Measurements from ENCODE around the gene RNH1.

Gene RNH1

DNA sequence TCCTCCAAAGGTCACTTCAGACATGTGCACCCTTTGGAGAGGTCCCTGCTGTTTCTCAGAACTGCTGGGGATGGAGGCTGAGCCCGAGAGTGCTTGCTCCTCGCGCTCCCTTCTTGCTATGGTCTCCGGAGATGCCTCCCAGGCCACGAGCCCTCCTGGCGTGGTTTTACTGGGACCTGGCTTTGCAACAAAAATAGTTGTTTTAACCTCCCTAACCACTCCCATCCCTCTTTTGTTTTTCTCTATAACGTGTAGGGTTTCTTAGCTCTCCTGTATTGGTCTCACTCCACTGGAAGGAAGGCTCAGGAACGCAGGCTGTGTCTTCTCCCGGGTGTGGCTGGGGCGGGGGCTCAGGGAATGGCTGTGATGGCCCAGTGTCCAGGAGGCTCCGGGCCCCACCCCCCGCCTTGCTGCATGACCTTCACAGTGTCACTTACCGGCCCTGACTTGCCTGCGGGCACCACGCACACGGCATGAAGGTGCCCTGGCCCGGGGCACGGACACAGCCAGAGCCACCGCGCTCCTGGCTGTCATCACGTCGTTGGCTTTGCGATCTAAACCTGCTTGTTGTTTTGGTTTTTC lies 51.4 kb downstream of the RNH1 start:
- DNase-seq, result no peak

GRCh38 chr11:454801-455565 lies 52.1 kb downstream of the RNH1 start:
- no peak for DNase-seq

- no peak for DNase-seq
Observed at GRCh38 chr11:454043-454442, 53.0 kb downstream of the RNH1 start.

DNA sequence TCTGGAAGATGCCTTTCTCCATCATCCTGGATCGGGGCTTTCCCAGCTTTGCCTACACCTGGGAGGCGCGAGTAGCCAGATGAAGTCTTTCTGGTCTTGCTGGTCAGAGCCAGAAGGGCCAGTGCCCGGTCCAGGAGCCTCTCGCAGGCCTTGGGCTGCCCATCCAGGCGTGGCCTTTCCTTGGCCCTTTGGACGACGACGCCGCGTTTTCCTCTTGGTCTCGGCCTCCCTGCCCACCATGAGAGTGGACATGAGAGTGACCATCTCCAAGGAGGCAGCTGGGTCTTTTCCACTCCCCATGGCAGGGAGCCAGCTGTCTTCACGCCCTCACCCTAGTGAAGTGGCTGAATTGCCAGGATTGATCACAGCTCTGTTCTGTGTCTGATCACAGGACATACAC lies 53.5 kb downstream of the RNH1 start:
- DNase-seq, result no peak

DNA sequence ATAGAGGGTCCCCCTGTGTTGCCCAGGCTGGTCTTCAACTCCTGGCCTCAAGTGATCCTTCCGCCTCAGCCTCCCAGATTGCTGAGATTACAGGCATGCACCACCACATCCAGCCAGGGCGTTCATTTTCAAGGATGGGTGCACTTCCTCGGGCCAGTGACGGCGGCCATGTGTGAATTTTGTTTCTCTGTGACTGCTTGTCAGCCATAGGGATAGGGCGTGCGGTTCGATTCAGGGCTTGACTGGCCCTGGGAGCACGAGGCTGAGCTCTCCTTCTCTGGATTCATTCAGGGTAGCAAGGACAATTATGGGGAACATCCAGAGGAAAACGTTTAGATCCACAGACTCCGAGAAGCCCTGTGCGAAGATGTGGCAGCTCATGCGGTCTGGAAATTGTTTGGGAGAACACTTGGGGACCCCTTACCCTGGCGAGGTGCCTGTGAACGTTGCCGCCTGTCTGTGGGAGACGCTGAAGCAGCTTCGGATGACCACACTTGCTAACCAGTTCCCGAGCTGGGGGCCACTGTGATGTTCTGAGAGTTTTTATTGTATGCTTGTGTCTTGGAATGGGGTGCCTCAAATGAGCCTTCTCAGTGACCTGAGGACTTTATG lies 54.0 kb downstream of the RNH1 start:
- DNase-seq, result no peak

DNA sequence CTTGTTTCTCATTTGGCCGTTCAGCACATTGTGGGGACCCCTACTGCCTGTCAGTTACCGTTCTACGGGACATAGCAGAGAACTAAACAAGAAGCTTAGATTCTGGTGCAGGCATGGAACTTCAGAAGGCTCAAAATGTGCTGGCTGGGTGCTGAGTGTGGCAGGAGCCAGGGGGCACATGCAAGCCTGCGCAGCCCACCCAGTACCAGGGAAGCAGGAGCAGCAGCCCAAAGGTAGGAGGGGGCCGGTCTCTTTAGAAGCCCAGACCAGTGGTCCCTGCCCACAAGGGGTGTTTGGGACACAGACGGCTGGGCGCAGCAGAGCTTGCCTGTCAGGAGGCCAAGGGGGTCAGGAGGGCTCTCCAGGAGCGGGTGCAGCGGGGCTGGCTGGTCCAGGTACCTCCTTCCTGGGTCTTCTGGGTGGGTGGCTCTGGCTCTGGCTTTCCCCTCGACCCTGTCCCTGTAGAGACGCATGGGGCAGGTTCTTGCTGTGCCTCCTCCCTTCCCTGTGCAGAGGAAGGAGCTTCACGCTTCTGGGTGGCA lies 54.8 kb downstream of the RNH1 start:
- DNase-seq, result no peak

GRCh38 chr11:451738-452137 lies 55.3 kb downstream of the RNH1 start:
- no peak for DNase-seq

DNA sequence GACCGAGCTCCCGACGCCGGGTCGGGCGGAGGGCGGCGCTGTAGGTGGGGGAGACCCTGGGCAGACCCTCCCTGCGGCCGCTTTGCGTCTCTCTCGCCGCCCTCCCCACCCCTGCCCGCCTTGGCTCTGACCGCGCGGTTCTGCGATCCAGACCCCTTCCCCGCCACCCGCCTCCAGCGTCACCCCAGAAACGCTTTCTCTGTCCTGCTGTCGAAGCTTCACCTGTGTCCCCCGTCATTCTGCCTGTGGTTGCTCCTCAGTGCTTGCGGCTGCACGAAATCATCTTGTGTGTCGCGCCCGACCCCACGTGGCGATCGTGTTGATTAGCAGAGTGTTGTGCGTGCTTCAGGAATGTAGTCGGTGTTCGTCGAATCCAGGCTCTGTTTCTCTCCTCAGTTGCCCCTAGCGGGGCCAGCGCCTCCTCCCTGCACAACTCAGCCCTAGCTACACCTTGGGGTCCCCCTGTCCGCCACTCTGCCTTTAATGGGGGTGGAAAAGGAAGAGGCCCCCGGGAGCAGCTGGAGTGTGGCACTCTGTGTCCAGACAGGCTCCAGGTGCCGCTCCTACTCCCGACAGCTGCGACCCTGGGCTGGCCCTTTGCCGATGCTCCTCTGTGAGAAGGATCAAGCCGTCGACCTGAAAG lies 56.1 kb downstream of the RNH1 start:
- peak; percentile 60 for DNase-seq

- DNase-seq, result peak; percentile 95
Observed at GRCh38 chr11:449889-450808, 56.9 kb downstream of the RNH1 start, which contains the start of gene PTDSS2. Gene PTDSS2 (plus strand): TSS chr11:450279. CDS start chr11:450456, 177 bp downstream.

DNA sequence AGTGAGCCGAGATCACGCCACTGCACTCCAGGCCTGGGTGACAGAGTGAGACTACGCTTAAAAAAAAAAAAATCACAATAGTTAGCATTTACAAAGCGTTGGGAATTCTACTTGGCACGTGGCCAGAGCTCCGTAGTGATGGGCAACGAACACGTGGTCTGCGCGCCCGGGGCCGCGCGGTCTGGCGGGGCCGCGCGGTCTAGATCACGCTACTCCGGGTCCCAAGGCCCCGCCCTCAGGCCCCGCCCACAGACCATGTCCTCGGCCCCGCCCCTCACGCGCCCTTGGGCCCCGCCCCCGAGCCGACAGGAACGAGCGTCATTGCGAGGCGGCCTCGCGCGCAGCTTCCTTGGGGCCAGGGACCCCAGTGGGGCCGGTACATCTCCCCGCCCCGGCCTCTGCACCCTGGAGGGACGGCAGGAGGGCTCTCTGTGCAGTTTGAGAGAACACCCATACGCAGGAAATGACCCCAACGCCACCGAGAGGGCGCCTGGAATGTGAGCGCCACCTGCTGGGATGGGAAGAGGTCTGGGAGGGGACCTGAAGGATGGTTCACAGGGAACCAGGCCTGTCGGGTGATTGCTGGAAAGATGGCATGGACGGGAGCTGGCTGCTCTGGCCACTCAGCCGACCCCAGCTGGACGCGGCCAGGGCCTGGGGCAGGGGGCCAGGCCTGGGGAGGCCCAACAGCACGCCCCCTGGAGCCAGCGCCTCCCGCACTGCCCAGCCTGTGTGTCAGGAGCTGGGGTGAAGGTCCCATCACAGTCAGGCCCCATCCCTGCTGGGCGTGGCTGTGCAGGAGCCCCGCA lies 58.9 kb downstream of the RNH1 start:
- peak; percentile 92 for DNase-seq

DNA sequence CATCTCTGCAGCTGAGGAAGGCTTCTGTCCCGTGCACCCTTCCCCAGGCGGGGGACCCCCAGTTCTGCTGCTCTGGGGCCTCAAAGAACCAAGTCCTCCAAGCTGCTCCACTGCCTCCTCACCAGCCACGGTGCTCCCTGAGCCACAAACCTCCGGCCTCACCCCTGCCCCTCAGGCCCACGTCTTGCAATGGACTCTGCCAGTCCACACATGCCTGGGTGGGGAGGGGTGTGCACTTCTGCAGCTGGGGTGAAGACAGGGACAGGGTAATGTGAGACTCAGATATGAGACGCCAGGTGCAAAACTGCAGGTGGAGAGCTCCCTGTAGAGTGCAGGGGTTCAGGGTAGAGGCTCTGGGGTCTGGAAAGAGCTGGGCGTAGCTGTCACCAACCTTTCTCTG lies 60.2 kb downstream of the RNH1 start:
- DNase-seq, result no peak

DNA sequence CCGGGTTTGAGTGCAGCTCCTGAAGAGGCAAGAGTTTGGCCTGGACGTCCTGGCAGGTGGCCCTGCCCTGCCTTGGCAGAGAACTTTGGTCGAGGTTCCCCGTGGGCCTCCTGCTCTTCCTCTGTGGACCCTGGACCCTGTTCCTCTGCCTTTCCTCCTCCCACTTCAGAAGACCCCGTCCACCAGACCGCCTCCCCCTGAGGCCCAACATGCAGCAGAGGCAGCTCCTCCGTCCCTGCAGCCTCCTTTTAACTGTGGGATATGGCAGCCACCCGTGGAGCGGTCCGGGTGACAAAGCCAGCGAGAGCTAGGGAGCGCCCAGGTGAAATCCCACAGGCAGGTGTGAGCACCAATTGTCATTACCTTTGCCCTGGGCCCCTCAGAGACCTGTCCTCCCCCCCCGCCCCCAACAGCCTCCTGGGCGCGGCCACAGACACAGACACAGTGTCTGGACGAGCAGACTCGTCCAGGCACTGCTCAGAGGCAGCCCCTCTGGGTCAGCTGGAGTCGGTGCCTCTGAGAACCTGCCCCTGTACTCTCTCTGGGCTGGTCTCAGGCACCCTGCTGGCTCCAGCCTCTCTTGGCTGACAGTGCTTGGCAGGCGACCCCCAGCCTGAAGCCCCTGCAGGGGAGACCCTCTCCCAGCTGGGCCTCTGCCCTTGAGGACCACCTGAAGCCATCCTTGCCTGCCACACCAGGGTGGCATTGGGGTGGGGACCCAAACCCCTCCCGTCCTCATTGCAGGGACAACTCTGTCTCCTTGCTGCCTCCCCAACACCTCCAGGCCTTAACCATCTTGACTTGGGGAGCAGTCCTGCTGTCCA lies 61.1 kb downstream of the RNH1 start:
- DNase-seq, result no peak
